ENCODE measurements around the gene FGF11.
A peak's percentile ranks its signal among the peaks of the same experiment; 100 is the strongest.

FGF11 gene

GRCh38 chr17:7435676-7436555 is 3.4 kb upstream of the FGF11 start (continued):
- TF ChIP-seq ZBTB11 (tag by site-specific recombination; conservative IDR thresholded peaks at IDR 0.05; ENCODE audit: low read depth) (no peak), ZBTB20 (tag by site-specific recombination; IDR thresholded peaks at IDR 0.05) (no peak), ZNF571 (tag by site-specific recombination; IDR thresholded peaks at IDR 0.05) (no peak), GFI1B (tag by site-specific recombination; IDR thresholded peaks at IDR 0.05) (no peak), ZNF629 (tag by site-specific recombination; IDR thresholded peaks at IDR 0.05) (no peak; the same call in 1 of the 2 replicates), GLIS2 (tag by site-specific recombination; IDR thresholded peaks at IDR 0.05) (peak; percentile 78), ZNF146 (tag by site-specific recombination; IDR thresholded peaks at IDR 0.05) (no peak), ZFP69B (tag by site-specific recombination; IDR thresholded peaks at IDR 0.05) (peak; percentile 90), ZNF366 (tag by site-specific recombination; conservative IDR thresholded peaks at IDR 0.05) (no peak), KLF9 (tag by site-specific recombination; IDR thresholded peaks at IDR 0.05; ENCODE audit: low read depth) (peak; percentile 38; the same call in 1 of the 2 replicates), ZNF830 (tag by site-specific recombination; IDR thresholded peaks at IDR 0.05; ENCODE audit: low read depth) (no peak), ZNF426 (tag by site-specific recombination; IDR thresholded peaks at IDR 0.05) (no peak), ZNF501 (tag by site-specific recombination; IDR thresholded peaks at IDR 0.05) (0 out of 2 replicates have a peak, but pooled peaks have one; percentile 52), ZNF239 (tag by site-specific recombination; IDR thresholded peaks at IDR 0.05) (no peak), HOXD13 (CRISPR knock-in tag; IDR thresholded peaks at IDR 0.05; ENCODE audit: borderline replicate concordance) (no peak), ZNF302 (tag by site-specific recombination; IDR thresholded peaks at IDR 0.05; ENCODE audit: low read depth) (no peak), OVOL3 (tag by site-specific recombination; IDR thresholded peaks at IDR 0.05) (no peak), ZNF140 (tag by site-specific recombination; IDR thresholded peaks at IDR 0.05) (no peak), ZNF529 (tag by site-specific recombination; IDR thresholded peaks at IDR 0.05; ENCODE audit: insufficient replicate concordance) (no peak), ZNF398 (tag by site-specific recombination; IDR thresholded peaks at IDR 0.05) (no peak), ZNF792 (tag by site-specific recombination; IDR thresholded peaks at IDR 0.05) (no peak), ZNF555 (tag by site-specific recombination; conservative IDR thresholded peaks at IDR 0.05) (no peak), ZBTB21 (tag by site-specific recombination; IDR thresholded peaks at IDR 0.05) (no peak), ZNF394 (tag by site-specific recombination; IDR thresholded peaks at IDR 0.05; ENCODE audit: borderline replicate concordance) (peak; percentile 49; the same call in 1 of the 2 replicates), ZBTB7A (tag by site-specific recombination; IDR thresholded peaks at IDR 0.05; ENCODE audit: low read depth) (no peak), ZNF791 (tag by site-specific recombination; IDR thresholded peaks at IDR 0.05) (no peak), ZBTB8A (tag by site-specific recombination; IDR thresholded peaks at IDR 0.05) (0 out of 2 replicates have a peak, but pooled peaks have one; percentile 19), ZNF18 (tag by site-specific recombination; IDR thresholded peaks at IDR 0.05) (no peak), ZNF214 (tag by site-specific recombination; IDR thresholded peaks at IDR 0.05; ENCODE audit: borderline replicate concordance) (no peak), ZXDB (tag by site-specific recombination; IDR thresholded peaks at IDR 0.05) (no peak), ZNF416 (tag by site-specific recombination; IDR thresholded peaks at IDR 0.05) (no peak), SP3 (tag by site-specific recombination; IDR thresholded peaks at IDR 0.05) (no peak), SP7 (tag by site-specific recombination; IDR thresholded peaks at IDR 0.05) (no peak), ZNF266 (tag by site-specific recombination; IDR thresholded peaks at IDR 0.05; ENCODE audit: low read depth) (no peak), ZNF654 (tag by site-specific recombination; IDR thresholded peaks at IDR 0.05; ENCODE audit: low read depth) (no peak)
